ENCODE results near the gene XAB2. TPM values are rescaled to one million over a fixed set of nuclear protein-coding genes. Genes with fewer than 3 reads are reported as not detected.

The XAB2 gene
- total RNA-seq, 1 donor from 2014 or later, result 42.3 TPM

DNA sequence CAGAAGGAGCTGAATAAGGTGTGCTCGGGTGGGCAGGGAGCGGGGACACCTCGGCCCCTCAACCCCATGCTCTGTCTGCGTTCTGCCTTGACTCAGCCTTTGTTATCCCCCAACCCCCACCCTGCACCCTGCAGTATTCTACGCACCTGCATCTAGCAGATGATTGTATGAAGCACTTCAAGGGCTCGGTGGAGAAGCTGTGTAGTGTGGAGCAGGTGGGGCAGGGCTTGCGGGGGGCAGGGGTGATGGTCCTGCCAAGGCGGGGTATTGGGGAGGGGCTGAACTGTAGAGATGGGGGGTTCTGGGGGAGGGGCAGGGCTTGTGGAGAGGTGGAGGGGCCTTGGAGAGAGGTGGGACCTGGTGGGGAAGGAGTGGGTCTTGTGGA is 13.7 kb upstream of the XAB2 start:
- intact Hi-C loops (cut with DNase I), result no loop called here

DNA sequence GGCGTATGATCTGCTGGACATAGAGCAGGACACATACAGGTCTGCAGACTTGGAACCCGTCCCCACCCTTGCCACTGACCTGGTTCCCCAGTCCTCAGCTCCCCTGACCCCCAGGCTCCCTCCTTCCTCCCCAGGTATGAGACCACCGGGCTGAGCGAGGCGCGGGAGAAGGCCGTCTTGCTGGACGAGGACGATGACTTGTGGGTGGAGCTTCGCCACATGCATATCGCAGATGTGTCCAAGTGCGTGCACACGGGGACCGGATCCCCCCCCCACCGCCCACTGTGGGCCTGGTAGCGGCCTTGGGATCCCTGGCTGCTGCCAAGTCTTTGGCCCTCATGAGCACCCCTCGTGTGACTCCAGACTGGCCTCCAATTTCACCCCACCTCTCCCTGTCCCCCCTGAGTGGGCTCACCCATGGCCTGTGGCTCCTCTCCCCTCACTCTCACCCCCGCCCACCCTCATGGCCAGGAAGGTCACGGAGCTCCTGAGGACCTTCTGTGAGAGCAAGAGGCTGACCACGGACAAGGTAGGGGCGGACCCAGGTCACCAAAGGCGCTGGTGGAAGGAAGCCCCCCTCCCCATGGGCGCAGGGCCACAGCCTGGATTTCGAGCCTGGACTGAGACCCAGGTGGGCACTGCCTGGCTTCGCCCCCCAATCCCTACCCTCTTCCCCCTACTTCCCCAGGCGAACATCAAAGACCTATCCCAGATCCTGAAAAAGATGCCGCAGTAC is 13.1 kb upstream of the XAB2 start:
- H3K27me3 ChIP-seq, result peaks cover 5% of the 10 kb centered on the region
- no peak for DNase-seq

More for the DNA sequence above, 13.7 kb upstream of the XAB2 start:
- peaks cover 4% of the 10 kb centered on the region for H3K4me1 ChIP-seq
- H3K36me3 ChIP-seq, result peaks cover 10% of the 10 kb centered on the region
- DNase-seq (no peak), ATAC-seq (no peak)
- H3K27ac ChIP-seq, result no peak overlapping the region
- TF ChIP-seq, protein P1, sequence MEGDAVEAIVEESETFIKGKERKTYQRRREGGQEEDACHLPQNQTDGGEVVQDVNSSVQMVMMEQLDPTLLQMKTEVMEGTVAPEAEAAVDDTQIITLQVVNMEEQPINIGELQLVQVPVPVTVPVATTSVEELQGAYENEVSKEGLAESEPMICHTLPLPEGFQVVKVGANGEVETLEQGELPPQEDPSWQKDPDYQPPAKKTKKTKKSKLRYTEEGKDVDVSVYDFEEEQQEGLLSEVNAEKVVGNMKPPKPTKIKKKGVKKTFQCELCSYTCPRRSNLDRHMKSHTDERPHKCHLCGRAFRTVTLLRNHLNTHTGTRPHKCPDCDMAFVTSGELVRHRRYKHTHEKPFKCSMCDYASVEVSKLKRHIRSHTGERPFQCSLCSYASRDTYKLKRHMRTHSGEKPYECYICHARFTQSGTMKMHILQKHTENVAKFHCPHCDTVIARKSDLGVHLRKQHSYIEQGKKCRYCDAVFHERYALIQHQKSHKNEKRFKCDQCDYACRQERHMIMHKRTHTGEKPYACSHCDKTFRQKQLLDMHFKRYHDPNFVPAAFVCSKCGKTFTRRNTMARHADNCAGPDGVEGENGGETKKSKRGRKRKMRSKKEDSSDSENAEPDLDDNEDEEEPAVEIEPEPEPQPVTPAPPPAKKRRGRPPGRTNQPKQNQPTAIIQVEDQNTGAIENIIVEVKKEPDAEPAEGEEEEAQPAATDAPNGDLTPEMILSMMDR (IDR thresholded peaks at IDR 0.05), result no peak
- H3K9me3 ChIP-seq, result no peaks in the 10 kb centered on the region
- H3K4me3 ChIP-seq, result no peak overlapping the region
- H3K27me3 ChIP-seq, result peaks cover 5% of the 10 kb centered on the region

DNA sequence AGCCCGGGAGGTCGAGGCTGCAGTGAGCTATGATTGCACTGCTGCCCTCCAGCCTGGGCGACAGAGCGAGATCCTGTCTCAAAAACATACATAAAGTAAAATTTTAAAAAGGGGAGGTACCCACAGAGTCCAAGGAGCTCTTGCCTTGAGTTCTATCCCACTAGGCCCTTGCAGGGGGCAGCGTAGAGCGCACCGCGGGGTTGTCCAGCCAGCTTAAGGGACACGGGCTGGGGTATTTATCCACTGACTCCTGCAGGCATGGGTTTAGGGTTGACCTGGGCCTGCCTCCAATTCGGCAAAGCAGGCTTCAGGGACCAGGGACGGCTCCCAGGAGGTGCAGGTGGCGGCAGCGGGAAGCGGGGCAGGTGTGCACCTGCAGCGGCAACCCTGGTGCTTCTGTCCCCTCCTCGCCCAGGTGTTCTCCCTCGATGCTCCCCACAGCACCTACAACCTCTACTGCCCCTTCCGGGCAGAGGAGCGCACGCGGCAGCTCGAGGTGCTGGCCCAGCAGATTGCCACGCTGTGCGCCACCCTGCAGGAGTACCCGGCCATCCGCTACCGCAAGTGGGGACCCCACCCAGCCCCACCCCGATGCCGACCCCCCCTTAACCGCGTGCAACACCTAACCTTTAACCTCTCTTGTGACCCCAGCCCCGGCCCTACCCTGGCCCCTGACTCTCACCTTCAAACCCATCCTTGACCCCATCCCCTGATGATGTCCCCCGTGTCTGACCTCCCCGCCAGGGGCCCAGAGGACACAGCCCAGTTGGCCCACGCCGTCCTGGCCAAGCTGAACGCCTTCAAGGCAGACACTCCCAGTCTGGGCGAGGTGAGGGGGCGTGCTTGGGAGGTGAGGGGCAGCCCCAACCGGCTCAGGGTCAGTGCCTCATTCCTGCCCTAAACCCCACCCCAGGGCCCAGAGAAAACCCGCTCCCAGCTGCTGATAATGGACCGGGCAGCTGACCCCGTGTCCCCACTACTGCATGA is 12.2 kb upstream of the XAB2 start:
- Histone ChIP-seq H3K4me3 (no peak overlapping the region), H3K4me1 (peaks cover 7% of the 10 kb centered on the region), H3K36me3 (peaks cover 10% of the 10 kb centered on the region), H3K9me3 (no peaks in the 10 kb centered on the region), H3K27ac (no peak overlapping the region), H3K27me3 (peaks cover 5% of the 10 kb centered on the region)
- TF ChIP-seq, protein P1 (IDR thresholded peaks at IDR 0.05), result no peak
- DNase-seq (no peak), ATAC-seq (no peak)
- intact Hi-C loops (cut with DNase I), result no loop called here

More for the DNA sequence above, 13.1 kb upstream of the XAB2 start:
- no peak for ATAC-seq
- intact Hi-C loops (cut with DNase I), result no loop called here
- H3K4me1 ChIP-seq, result peaks cover 7% of the 10 kb centered on the region
- H3K9me3 ChIP-seq, result no peaks in the 10 kb centered on the region
- no peak overlapping the region for H3K4me3 ChIP-seq
- H3K27ac ChIP-seq, result no peak overlapping the region
- TF ChIP-seq, protein P1 (IDR thresholded peaks at IDR 0.05), result no peak
- peaks cover 10% of the 10 kb centered on the region for H3K36me3 ChIP-seq

DNA sequence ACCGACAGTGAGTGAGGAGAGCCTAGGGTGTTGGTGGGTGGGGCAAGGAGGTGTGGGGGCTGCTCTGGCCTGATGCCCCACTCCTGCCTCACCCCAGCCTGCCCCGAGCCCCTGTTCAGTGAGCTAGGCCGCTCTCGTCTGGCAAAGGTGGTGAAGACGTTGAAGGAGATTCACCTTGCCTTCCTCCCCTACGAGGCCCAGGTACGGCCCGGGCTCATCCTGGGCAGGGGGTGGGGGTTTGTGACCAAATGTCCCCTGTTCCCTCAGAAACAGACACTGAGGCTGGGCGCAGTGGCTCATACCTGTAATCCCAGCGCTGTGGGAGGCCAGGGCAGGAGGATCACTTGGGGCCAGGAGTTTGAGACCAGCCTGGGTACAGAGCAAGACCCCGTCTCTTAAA is 11.5 kb upstream of the XAB2 start:
- Histone ChIP-seq H3K9me3 (no peaks in the 10 kb centered on the region), H3K27me3 (peaks cover 5% of the 10 kb centered on the region), H3K4me3 (no peak overlapping the region), H3K27ac (no peak overlapping the region), H3K4me1 (peaks cover 7% of the 10 kb centered on the region), H3K36me3 (peaks cover 10% of the 10 kb centered on the region)
- no peak for DNase-seq
- no peak for ATAC-seq
- TF ChIP-seq, protein P1 (IDR thresholded peaks at IDR 0.05), result no peak
- intact Hi-C loops (cut with DNase I), result no loop called here

DNA sequence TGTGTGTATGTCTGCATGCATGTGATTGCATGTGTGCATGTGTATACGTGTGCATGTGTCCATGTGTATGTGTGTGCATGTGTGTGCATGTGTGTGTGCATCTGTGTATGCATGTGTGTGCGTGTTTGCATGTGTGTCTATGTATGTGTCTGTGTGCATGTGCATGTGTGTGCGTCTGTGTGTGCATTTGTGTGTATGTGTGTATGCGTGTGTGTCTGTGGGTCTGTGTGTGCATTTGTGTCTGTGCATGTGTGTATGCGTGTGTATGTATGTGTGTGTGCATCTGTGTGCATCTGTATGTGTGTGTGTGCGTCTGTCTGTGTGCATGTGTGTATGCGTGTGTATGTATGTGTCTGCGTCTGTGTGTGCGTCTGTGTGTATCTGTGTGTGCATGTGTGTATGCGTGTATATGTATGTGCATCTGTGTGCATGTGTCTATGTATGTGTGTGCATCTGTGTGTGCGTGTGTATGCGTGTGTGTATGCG is 10.6 kb upstream of the XAB2 start:
- ATAC-seq (no peak), DNase-seq (no peak)
- intact Hi-C loops (cut with DNase I), result no loop called here
- peaks cover 5% of the 10 kb centered on the region for H3K27me3 ChIP-seq
- TF ChIP-seq, protein P1 (IDR thresholded peaks at IDR 0.05), result no peak
- H3K9me3 ChIP-seq, result no peaks in the 10 kb centered on the region
- no peak overlapping the region for H3K27ac ChIP-seq
- peaks cover 7% of the 10 kb centered on the region for H3K4me1 ChIP-seq
- H3K36me3 ChIP-seq, result peaks cover 6% of the 10 kb centered on the region
- no peak overlapping the region for H3K4me3 ChIP-seq

Data from upper lobe of right lung (tissue), 1 donor.